ENCODE data around the gene NPRL2. TPM values are rescaled to one million over a fixed set of nuclear protein-coding genes. Genes with fewer than 3 reads are reported as not detected.

NPRL2 gene
- 12.4 to 14.6 TPM (median 13.9 TPM) in 5 replicates for total RNA-seq (2022; extraction: Qiagen RNA extraction)

DNA sequence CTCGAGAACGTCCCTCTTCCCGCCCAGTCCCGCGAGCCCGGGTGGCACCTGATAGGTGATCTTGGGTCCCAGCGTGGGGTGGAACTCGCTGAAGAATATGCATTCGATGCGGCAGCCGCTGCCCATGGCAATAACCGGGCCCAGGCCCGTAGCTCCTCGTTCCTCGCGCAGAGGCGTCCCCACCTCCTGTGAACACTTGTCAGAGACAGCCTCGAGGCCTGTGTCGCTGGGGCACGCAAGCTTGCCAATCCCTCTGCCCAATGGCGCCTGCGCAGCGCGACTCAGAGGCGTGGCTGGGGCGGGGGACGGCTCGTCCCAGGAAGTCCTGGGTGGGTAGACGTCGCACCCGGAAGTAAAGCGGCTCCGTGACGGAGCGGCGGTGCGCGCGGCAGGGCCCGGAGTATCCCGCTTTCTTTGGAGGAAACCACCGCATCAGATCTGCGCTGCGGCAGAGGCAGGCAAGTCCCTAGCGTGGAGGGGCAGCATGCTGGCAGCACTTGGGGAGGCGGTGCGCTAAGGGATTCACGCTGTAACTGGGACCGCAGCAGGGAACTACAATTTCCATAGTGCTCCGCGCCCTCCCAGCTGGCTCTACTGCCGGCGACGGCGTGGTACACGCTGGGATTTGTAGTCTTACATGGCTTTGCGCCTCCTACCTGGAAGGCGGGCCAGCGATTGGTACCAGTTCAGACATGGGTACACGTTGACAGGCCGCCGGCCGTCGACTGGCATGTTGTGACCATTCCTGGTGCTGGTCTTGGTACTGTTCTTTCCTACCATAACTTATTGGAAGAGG is at the start of gene NPRL2, which contains the start of gene CYB561D2:
Gene NPRL2, minus strand, starts transcription at position 249 of the 796 bp plus-strand sequence. Its CDS starts 123 bp downstream, at position 126.
Gene CYB561D2, plus strand, starts transcription at position 336 of the 796 bp plus-strand sequence. CDS start 572 bp downstream, outside the sequence.

DNA sequence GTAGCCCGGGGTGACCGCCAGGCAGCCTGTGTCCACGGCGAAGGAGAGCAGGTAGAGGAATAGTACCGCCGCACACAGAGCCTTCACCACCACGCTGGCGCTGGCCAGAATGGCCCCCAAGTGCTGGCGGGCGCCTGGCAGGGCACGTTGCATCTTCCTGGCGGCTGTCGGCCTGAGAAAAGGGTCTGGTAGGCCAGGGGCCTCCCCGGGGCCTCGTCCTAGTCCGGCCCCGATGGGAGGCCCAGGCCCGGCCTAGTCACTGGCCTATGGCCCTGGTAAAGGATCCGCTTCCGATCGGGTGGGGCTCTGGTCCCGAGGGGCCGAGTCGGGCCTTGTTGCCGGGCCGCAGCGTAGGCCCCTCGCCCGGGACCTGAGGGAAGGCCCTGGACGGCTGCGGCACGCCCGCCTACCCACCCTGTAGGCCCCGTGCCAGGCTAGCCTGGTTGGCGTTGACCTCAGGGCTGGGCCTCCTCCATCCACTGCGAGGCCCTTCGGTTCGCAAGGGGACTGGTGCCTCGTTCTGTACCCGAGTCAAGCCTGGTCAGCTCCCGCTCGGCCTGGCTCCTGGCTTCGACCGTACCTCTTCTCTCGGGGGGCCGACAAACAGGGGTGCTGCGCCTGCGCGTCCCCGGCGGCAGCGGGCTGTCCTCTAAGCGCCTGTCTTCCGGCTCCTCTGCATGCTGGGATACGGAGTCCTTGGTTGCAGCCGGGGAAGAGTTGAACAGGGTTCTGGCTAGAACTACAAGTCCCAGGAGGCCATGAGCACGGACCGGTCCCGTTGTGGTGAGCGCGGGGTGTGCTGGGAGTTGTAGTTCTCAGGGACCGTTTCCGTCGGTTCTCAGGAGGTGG is 8.6 kb upstream of the NPRL2 start, which contains the start of gene TMEM115:
Gene TMEM115, minus strand, starts transcription at position 611 of the 849 bp plus-strand sequence. Its CDS starts 458 bp downstream, at position 153.

DNA sequence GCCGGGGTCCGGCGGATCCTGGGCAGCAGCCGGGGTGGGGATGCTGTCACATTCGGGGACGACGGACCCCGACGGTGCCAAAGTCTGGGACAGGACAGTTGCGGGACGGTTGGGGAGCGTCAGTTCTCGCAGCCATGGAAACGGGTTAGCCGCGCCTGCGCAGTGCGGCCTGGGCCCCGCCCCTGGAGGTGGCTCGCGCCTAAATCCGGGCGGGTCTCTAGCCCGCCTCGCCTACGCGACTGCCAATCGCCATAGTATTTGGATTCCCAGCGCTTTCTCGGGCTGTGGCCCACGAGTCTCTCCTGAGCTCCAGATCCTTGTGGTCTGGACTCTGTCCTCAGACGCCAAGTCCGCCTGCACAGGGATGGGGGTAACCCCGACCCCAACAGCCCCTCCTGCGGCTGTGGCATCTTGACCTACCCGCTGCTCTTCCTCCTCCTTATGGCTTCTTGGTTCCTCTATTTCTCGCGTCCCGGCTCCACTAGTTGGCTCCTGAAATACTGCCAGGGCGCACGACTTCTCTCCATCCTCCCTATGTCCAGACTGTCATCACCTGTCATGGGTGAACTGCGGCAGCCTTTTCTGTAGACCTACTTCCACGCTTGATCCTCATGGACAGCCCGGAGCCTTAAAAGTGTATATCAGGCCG is 4.9 kb downstream of the NPRL2 start, which contains the start of gene ZMYND10:
Gene ZMYND10, minus strand, starts transcription at position 147 of the 649 bp plus-strand sequence. CDS start 153 bp downstream, outside the sequence.

DNA sequence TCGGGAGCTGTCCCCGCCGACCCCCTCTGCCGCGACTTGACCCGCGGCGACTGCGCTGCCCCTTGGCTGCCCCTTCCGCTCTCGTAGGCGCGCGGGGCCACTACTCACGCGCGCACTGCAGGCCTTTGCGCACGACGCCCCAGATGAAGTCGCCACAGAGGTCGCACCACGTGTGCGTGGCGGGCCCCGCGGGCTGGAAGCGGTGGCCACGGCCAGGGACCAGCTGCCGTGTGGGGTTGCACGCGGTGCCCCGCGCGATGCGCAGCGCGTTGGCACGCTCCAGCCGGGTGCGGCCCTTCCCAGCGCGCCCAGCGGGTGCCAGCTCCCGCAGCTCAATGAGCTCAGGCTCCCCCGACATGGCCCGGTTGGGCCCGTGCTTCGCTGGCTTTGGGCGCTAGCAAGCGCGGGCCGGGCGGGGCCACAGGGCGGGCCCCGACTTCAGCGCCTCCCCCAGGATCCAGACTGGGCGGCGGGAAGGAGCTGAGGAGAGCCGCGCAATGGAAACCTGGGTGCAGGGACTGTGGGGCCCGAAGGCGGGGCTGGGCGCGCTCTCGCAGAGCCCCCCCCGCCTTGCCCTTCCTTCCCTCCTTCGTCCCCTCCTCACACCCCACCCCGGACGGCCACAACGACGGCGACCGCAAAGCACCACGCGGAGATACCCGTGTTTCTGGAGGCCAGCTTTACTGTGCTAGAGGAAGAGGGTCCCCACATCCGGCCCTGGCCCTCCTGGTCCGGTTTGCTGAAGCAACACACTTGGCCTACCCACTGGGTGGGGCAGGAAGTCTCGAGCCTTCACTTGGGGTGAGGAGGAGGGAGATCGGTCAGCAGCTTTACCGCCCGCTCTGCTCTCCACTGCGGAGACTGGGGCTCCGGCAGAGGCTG is 9.9 kb downstream of the NPRL2 start, which contains the start of gene RASSF1:
Gene RASSF1, minus strand, starts transcription at position 389 of the 882 bp plus-strand sequence. Its CDS starts 31 bp downstream, at position 358.

DNA sequence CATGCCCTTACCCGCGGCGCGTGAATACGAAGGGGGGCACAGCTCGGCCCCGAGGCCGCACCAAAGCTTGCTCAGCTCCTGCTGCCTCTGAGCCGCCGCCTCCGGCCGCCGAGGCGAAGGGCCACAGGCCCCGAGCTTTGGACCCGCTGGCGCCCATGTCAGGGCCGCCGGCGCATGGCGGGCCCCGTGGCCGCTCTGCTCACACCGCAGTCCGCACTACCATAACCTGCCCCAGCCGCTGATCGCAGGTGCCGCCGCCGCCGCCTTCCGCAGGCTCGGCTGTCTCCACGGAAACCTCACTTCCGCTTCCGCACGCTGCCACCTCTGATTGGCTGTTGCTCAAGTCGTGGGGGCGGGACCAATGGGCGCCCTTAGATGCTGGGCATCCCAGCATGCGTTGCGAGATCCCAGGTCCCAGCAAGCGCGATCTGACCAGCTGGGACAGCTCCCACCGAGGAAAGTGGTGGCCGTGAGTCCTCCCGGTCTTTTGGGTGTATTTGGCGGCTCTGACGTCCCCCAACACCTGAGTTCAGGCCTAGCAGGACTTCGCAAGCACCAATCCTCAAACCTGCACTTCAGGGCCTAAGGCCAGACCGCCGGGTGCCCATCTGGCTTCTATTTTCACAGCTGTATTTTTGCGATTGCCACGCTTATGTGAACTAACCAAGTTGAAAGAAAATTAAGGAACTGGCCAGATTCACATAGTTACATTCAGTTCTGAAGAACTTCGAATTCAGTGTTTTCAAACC is 22.5 kb downstream of the NPRL2 start, which contains the start of gene TUSC2:
Gene TUSC2, minus strand, starts transcription at position 281 of the 749 bp plus-strand sequence. Its CDS starts 124 bp downstream, at position 157.

DNA sequence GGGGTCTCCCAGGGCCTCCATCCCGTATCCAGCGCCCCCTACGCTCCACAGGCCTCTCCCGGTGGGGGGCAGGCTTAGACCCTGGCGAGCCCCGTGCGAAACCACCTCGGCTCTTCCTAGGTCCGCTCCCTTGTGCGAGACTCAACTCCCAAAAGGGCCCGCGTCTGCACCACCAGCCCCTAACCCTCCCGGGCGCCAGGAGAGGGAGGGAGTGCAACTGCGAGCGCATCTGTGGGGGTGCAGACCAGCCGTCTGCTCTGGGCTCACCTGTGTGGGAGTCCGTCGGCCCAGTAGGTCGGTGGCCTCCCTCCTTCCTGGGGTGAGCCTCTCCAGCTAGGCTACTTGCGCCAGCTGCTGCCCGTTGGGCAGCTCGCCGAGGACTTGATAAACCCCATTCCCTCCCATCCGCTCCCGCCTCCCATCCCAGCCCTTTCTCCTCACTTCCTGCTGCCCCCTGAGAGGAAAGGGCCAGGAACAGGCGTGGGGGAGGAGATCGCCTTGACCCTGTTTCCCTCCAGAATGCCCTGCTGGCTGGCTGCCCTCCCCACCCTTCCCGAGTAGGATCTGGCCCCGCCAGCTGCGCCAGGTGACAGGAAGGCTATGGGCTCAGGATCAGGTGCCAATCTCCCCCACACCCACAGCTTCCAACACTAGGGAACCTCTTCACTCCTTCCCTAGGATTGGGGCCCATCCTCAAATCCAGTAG is 28.0 kb downstream of the NPRL2 start, which contains the start of gene HYAL2:
Gene HYAL2, minus strand, starts transcription at position 360 of the 706 bp plus-strand sequence. CDS start 2,256 bp downstream, outside the sequence.

DNA sequence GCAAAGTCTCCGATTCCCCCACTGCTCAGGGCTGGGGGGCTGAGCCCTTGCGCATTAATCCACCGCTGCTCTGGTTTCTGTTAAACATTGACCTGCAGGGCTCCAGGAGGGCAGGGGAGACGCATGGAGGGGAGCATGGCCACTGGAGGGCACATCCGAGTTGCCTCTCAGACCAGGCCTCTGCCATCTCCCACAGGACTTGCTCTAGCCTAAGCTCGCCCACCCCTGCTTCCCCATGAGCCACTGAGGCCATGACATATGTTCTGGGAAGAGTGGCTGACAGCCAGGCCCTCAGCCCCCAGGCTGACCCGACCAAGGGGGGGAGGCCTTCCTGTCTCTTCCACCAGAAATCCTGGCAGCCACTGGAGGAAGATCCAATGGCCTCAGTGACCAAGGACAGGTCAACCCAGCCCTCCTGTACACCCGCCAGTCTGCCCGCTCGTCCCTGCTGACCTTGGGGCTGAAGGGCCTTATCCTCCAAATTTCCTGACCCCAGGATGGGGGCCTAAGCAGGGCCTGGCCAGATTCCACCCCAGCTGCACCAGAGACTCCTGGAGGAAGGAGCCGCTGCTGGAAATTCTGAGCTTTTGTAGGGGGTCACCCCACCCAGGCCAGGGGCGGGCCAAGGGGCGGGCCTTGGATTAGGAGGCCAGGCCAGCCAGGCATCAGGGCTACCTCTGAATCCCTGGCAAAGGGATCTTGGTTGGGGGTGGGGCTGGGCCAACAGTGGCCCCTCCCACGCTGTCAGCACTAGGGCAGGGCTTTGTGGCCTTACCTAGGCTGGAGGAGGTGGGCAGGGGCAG is 47.4 kb downstream of the NPRL2 start, which contains the start of gene HYAL1:
Gene HYAL1, minus strand, starts transcription at position 562 of the 803 bp plus-strand sequence. CDS start 618 bp downstream, outside the sequence.

DNA sequence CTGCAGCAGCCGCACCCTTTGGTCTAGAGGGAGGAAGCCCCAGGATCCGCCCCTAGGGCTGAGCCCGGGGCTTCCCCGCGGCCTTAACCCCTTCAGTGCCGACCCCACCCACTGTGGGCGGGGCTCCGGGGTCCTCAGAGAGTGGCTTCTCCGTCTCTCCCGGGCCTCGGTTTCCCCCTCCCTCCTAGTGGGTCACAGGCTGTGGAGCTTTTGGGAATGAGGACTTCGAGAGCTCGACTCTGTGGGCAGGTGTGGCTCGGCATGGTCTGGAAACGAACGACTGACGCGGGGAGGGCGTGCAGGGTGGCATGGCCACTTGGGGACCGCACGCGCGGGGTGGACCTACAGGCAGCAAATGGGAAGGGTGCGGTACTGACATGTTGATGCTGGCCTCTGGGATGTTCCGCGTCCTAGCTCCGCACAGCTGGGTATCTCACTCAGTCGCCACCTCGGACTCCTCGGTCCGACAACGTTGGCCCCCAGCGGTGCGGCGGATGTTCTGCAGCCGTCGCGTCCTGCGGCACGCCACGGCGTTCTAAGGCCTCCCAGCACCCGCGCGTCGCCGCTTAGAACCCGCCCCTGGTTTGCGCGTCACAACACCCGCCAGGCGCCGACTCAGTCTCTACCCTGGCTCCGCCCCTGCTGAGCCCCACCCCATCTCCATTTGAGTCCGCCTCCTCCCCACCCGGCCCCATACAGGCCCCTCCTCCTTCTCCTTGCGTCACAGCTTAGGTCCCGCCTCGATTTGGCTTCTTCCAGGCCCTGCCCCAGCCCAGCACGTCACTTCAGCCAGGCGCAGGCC is 51.5 kb downstream of the NPRL2 start, which contains the start of the genes HYAL3 and NAA80:
Gene HYAL3, minus strand, starts transcription at position 570 of the 802 bp plus-strand sequence. CDS start 3,803 bp downstream, outside the sequence.
Gene NAA80, minus strand, starts transcription at position 570 of the 802 bp plus-strand sequence. CDS start 1,942 bp downstream, outside the sequence.

Other genes with a start within 250 kb of the NPRL2 start
- 11.5 to 17.8 TPM (median 16.4 TPM) in 5 replicates for gene SEMA3F, start 195.5 kb downstream of the NPRL2 start, total RNA-seq (2022; extraction: Qiagen RNA extraction)
- 0.05 to 0.31 TPM in 2 of 5 replicates, not detected in the others for gene GNAT1, start 159.2 kb downstream of the NPRL2 start, total RNA-seq (2022; extraction: Qiagen RNA extraction)
- gene SLC38A3, start 145.5 kb downstream of the NPRL2 start, total RNA-seq (2022; extraction: Qiagen RNA extraction): 0.08 to 0.22 TPM (median 0.16 TPM) in 3 of 5 replicates, not detected in the others
- 35.1 to 46.7 TPM (median 45.2 TPM) in 5 replicates for gene GNAI2, start 114.6 kb downstream of the NPRL2 start, total RNA-seq (2022; extraction: Qiagen RNA extraction)
- gene SEMA3B, start 81.6 kb downstream of the NPRL2 start, total RNA-seq (2022; extraction: Qiagen RNA extraction): 5.3 to 9.6 TPM (median 8.3 TPM) in 5 replicates
- 0.11 TPM in 1 of 5 replicates, not detected in the others for gene LSMEM2, start 71.7 kb downstream of the NPRL2 start, total RNA-seq (2022; extraction: Qiagen RNA extraction)
- 73.8 to 101 TPM (median 96.0 TPM) in 5 replicates for gene IFRD2, start 58.3 kb downstream of the NPRL2 start, total RNA-seq (2022; extraction: Qiagen RNA extraction)
- 7.0 to 10.7 TPM (median 9.1 TPM) in 5 replicates for gene HYAL3, start 51.4 kb downstream of the NPRL2 start, total RNA-seq (2022; extraction: Qiagen RNA extraction)
- gene NAA80, start 51.4 kb downstream of the NPRL2 start, total RNA-seq (2022; extraction: Qiagen RNA extraction): 4.9 to 7.9 TPM (median 6.4 TPM) in 5 replicates
- gene HYAL1, start 47.2 kb downstream of the NPRL2 start, total RNA-seq (2022; extraction: Qiagen RNA extraction): 0.32 to 1.00 TPM (median 0.61 TPM) in 5 replicates
- 21.2 to 32.4 TPM (median 31.5 TPM) in 5 replicates for gene HYAL2, start 28.0 kb downstream of the NPRL2 start, total RNA-seq (2022; extraction: Qiagen RNA extraction)
- 25.0 to 42.3 TPM (median 40.7 TPM) in 5 replicates for gene TUSC2, start 22.6 kb downstream of the NPRL2 start, total RNA-seq (2022; extraction: Qiagen RNA extraction)
- gene RASSF1, start 9.9 kb downstream of the NPRL2 start, total RNA-seq (2022; extraction: Qiagen RNA extraction): 16.1 to 20.9 TPM (median 20.4 TPM) in 5 replicates
- 1.1 to 1.3 TPM (median 1.2 TPM) in 5 replicates for gene ZMYND10, start 5.0 kb downstream of the NPRL2 start, total RNA-seq (2022; extraction: Qiagen RNA extraction)
- gene CYB561D2, start 87 bp upstream of the NPRL2 start, total RNA-seq (2022; extraction: Qiagen RNA extraction): 14.1 to 20.6 TPM (median 20.1 TPM) in 5 replicates
- gene TMEM115, start 8.7 kb upstream of the NPRL2 start, total RNA-seq (2022; extraction: Qiagen RNA extraction): 35.5 to 49.0 TPM (median 48.1 TPM) in 5 replicates
- gene CACNA2D2, start 152.9 kb upstream of the NPRL2 start, total RNA-seq (2022; extraction: Qiagen RNA extraction): 0.50 to 0.79 TPM (median 0.72 TPM) in 5 replicates
- gene C3orf18, start 217.0 kb upstream of the NPRL2 start, total RNA-seq (2022; extraction: Qiagen RNA extraction): 2.1 to 3.0 TPM (median 2.3 TPM) in 5 replicates
- 4.0 to 7.5 TPM (median 5.8 TPM) in 5 replicates for gene HEMK1, start 218.7 kb upstream of the NPRL2 start, total RNA-seq (2022; extraction: Qiagen RNA extraction)